Smooth muscle cell (in vitro differentiated cells): Measurements from ENCODE around the gene DEPDC7. TPM values are rescaled to one million over a fixed set of nuclear protein-coding genes. Genes with fewer than 3 reads are reported as not detected.
"Not testable (repeated sequence)": the region's sequence is repeated elsewhere in the genome, so short reads cannot be mapped to it uniquely, and the experiment has no call there.

Experiments used
- DNase-seq: peaks from one replicate; lab custom pipeline; 2025; ENCODE audit not compliant: unreplicated experiment; lab: John Stamatoyannopoulos, UW
- H2AFZ ChIP-seq: fragments of 200-600 bp; sonication (generic); 2 replicates; pipeline ENCODE4 v1.6.0; 2016; ENCODE audit warnings: antibody characterized with exemption, low read depth, mild to moderate bottlenecking
- H3F3A ChIP-seq: fragments of 200-600 bp; sonication (generic); 2 replicates; pipeline ENCODE4 v1.6.0; 2017; ENCODE audit warnings: antibody characterized with exemption, low read depth
- H3K27ac ChIP-seq: fragments of 200-600 bp; sonication (generic); 2 replicates; pipeline ENCODE4 v1.5.1; 2016; ENCODE audit warnings: low read depth, mild to moderate bottlenecking
- H3K27me3 ChIP-seq: fragments of 200-600 bp; sonication (generic); 2 replicates; pipeline ENCODE4 v1.6.1; 2016; ENCODE audit warnings: low read depth, mild to moderate bottlenecking
- H3K36me3 ChIP-seq: fragments of 200-600 bp; sonication (generic); 2 replicates; pipeline ENCODE4 v1.5.1; 2016; ENCODE audit warnings: low read depth
- H3K4me1 ChIP-seq: fragments of 200-600 bp; sonication (generic); 2 replicates; pipeline ENCODE4 v1.5.1; 2016; ENCODE audit warnings: low read depth
- H3K4me2 ChIP-seq: fragments of 200-600 bp; sonication (generic); 2 replicates; pipeline ENCODE4 v1.6.0; 2016; ENCODE audit warnings: mild to moderate bottlenecking
- H3K4me3 ChIP-seq: fragments of 200-600 bp; sonication (generic); 2 replicates; pipeline ENCODE4 v1.5.1; 2016; ENCODE audit warnings: mild to moderate bottlenecking
- H3K79me2 ChIP-seq: fragments of 200-600 bp; sonication (generic); 2 replicates; pipeline ENCODE4 v1.6.0; 2016; ENCODE audit warnings: low read depth, mild to moderate bottlenecking
- H3K9ac ChIP-seq: fragments of 200-600 bp; sonication (generic); 2 replicates; pipeline ENCODE4 v1.6.0; 2016; ENCODE audit warnings: low read depth
- H3K9me3 ChIP-seq: fragments of 200-600 bp; sonication (generic); replicated peaks from 2 replicates; pipeline ENCODE4 v1.5.1; 2016; ENCODE audit warnings: low read depth
- H4K20me1 ChIP-seq: fragments of 200-600 bp; sonication (generic); 2 replicates; pipeline ENCODE4 v1.6.0; 2016; ENCODE audit warnings: low read depth
- WGBS: methylation state at CpG from one replicate; pipeline ENCODE4 v1.1.7; 2016; ENCODE audit warnings: low lambda C conversion rate; 5-methylcytosine and 5-hydroxymethylcytosine counted together
- polyA plus RNA-seq: library from polyadenylated mRNA; unstranded; fragments of >200 nt; fragmentation: Nextera tagmentation; extraction: Ambion mirVana; gene quantifications from 2 replicates; pipeline ENCODE4 v1.2.1, GENCODE V29; 2016
- total RNA-seq: library from RNA; depleted of rRNA; stranded (reverse); fragments of >200 nt; gene quantifications from 2 replicates; pipeline ENCODE4 v1.2.3, GENCODE V29; 2014
- TF ChIP-seq, protein P1 (sequence below): fragments of 200-600 bp; sonication (generic); IDR thresholded peaks from 2 replicates; pipeline ENCODE4 v1.5.1; 2017; ENCODE audit warnings: borderline replicate concordance, mild to moderate bottlenecking, antibody characterized with exemption; ENCODE audit not compliant: insufficient read depth, poor library complexity, severe bottlenecking

The DEPDC7 gene
- total and polyA plus RNA-seq, 2 experiments from 2014 or later: 8.1 to 22.8 TPM

DNA sequence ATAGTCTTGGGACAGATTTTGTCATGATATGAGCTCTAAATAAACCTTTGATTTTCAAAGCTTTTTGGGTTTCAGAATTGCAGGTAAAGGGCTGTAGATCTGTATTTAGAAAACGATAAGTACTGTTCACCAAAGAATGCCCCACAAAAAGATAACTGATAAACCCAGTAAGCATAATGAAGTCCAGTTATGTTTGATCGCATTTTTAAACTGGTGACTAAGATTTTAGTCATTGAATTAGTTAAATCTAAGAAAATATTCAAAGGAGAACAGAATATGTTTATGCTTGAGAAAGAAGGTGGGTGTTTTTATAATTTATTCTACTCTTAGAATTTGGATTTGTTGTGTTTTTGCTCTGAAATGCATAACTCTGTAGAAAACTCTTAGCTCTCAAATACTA is 11.6 kb downstream of the DEPDC7 start:
- Histone ChIP-seq H3K27ac (no peak overlapping the region), H3K4me1 (peaks cover 9% of the 10 kb centered on the region), H4K20me1 (no peaks in the 10 kb centered on the region), H3K79me2 (no peaks in the 10 kb centered on the region), H2AFZ (no peak overlapping the region), H3K4me2 (no peak overlapping the region), H3F3A (peaks cover under 1% of the 10 kb centered on the region), H3K36me3 (no peaks in the 10 kb centered on the region), H3K4me3 (no peak overlapping the region), H3K27me3 (no peaks in the 10 kb centered on the region), H3K9me3 (no peaks in the 10 kb centered on the region), H3K9ac (no peak overlapping the region)
- 51% methylated on average over 2 of the region's 2 CpGs for whole genome bisulfite sequencing
- DNase-seq: no peak
- TF ChIP-seq, protein P1, sequence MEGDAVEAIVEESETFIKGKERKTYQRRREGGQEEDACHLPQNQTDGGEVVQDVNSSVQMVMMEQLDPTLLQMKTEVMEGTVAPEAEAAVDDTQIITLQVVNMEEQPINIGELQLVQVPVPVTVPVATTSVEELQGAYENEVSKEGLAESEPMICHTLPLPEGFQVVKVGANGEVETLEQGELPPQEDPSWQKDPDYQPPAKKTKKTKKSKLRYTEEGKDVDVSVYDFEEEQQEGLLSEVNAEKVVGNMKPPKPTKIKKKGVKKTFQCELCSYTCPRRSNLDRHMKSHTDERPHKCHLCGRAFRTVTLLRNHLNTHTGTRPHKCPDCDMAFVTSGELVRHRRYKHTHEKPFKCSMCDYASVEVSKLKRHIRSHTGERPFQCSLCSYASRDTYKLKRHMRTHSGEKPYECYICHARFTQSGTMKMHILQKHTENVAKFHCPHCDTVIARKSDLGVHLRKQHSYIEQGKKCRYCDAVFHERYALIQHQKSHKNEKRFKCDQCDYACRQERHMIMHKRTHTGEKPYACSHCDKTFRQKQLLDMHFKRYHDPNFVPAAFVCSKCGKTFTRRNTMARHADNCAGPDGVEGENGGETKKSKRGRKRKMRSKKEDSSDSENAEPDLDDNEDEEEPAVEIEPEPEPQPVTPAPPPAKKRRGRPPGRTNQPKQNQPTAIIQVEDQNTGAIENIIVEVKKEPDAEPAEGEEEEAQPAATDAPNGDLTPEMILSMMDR: no peak

GRCh38 chr11:33027846-33028536 is 12.3 kb downstream of the DEPDC7 start:
- H3K4me2 ChIP-seq: peak overlapping the region; percentile 28
- no peaks in the 10 kb centered on the region for H3K9me3 ChIP-seq
- H3K4me3 ChIP-seq: no peak overlapping the region
- H2AFZ ChIP-seq: no peak overlapping the region
- 78% methylated on average over 4 of the region's 4 CpGs for WGBS
- H3K27ac ChIP-seq: no peak overlapping the region
- H4K20me1 ChIP-seq: no peaks in the 10 kb centered on the region
- H3K4me1 ChIP-seq: peaks cover 9% of the 10 kb centered on the region
- no peak overlapping the region for H3K9ac ChIP-seq
- TF ChIP-seq, protein P1: no peak
- DNase-seq: no peak
- no peaks in the 10 kb centered on the region for H3F3A ChIP-seq
- H3K79me2 ChIP-seq: no peaks in the 10 kb centered on the region
- no peaks in the 10 kb centered on the region for H3K27me3 ChIP-seq
- no peaks in the 10 kb centered on the region for H3K36me3 ChIP-seq

DNA sequence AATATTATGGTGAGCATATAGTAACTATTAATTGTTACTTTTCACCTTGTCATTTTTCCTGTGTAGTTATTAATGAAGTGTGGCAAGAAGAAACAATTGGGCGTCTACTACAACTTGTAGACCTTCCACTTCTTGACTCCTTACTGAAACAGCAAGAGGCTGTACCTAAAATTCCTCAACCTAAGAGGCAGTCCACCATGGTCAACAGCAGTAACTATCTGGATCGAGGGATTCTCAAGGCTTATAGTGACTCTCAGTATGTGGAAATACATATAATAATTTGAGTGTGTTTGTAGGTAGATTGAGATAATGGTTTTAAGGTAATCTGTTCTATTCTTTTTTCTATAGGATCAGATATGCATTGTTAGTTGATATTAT is 12.8 kb downstream of the DEPDC7 start:
- H3K4me1 ChIP-seq: peaks cover 9% of the 10 kb centered on the region
- H3K27ac ChIP-seq: no peak overlapping the region
- TF ChIP-seq, protein P1: no peak

DNA sequence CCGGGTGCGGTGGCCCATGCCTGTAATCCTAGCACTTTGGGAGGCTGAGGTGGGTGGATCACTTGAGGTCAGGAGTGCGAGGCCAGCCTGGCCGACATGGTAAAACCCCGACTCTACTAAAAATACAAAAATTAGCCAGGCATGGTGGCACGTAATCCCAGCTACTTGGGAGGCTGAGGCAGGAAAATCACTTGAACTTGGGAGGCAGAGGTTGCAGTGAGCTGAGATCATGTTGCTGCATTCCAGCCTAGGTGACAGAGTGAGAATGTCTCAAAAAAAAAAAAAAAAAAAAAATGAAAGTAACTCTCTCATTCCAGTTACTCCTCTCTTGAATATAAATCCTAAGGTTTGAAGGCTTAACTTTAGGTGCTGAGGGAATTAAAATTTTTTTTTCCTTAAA is 13.5 kb downstream of the DEPDC7 start:
- not testable (repeated sequence) for H3K9ac ChIP-seq, H3K9me3 ChIP-seq, H3K79me2 ChIP-seq, H2AFZ ChIP-seq, H3K36me3 ChIP-seq, H3K4me2 ChIP-seq, H3K4me1 ChIP-seq, H3K4me3 ChIP-seq, H3K27ac ChIP-seq, DNase-seq, H3K27me3 ChIP-seq, H3F3A ChIP-seq, H4K20me1 ChIP-seq
- 83% methylated on average over 6 of the region's 6 CpGs for WGBS

More for the DNA sequence above, 12.8 kb downstream of the DEPDC7 start:
- no peak overlapping the region for H3K9ac ChIP-seq
- H3K9me3 ChIP-seq: no peaks in the 10 kb centered on the region
- no peak overlapping the region for H3K4me3 ChIP-seq
- H3F3A ChIP-seq: no peaks in the 10 kb centered on the region
- no peaks in the 10 kb centered on the region for H3K27me3 ChIP-seq
- no peaks in the 10 kb centered on the region for H3K79me2 ChIP-seq
- no peaks in the 10 kb centered on the region for H3K36me3 ChIP-seq
- WGBS: 85% methylated on average over 2 of the region's 2 CpGs
- H4K20me1 ChIP-seq: no peaks in the 10 kb centered on the region
- H3K4me2 ChIP-seq: peak overlapping the region; percentile 28
- no peak for DNase-seq
- no peak overlapping the region for H2AFZ ChIP-seq
